Stimulated activated CD8-positive, alpha-beta memory T cell treated with anti-CD3 and anti-CD28 coated beads, Interleukin-12 subunit alpha, Interleukin-12 subunit beta, amount 100 ng/mL, for 24 hours (primary cell): ENCODE data around the gene TAS2R16.
"Not testable (repeated sequence)": the region's sequence is repeated elsewhere in the genome, so short reads cannot be mapped to it uniquely, and the experiment has no call there.

ENCODE experiments used
- DNase-seq: peaks from one replicate; pipeline ENCODE4 v3.0.0-alpha.2; 2020; ENCODE audit errors: extremely low read depth

The TAS2R16 gene

DNA sequence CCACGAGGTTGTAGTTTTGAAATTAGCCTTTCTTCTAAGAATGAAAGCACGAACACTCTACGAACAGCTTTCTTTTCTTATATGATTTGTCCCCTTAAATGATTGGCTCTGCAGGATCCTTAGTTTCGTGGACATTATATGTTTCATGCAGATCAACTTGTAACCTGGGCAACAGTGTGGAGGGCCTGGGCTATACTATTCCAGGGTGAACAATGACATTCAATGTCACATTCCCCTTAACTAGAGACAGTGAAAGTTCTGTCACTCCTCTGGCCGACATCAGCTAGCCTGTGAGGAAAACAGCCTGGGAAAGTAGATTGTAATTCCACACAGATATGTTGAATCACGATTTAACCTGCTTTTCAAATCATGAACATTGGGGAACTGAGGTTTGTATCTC, 23.4 kb downstream of the TAS2R16 start:
- no peak for DNase-seq

DNA sequence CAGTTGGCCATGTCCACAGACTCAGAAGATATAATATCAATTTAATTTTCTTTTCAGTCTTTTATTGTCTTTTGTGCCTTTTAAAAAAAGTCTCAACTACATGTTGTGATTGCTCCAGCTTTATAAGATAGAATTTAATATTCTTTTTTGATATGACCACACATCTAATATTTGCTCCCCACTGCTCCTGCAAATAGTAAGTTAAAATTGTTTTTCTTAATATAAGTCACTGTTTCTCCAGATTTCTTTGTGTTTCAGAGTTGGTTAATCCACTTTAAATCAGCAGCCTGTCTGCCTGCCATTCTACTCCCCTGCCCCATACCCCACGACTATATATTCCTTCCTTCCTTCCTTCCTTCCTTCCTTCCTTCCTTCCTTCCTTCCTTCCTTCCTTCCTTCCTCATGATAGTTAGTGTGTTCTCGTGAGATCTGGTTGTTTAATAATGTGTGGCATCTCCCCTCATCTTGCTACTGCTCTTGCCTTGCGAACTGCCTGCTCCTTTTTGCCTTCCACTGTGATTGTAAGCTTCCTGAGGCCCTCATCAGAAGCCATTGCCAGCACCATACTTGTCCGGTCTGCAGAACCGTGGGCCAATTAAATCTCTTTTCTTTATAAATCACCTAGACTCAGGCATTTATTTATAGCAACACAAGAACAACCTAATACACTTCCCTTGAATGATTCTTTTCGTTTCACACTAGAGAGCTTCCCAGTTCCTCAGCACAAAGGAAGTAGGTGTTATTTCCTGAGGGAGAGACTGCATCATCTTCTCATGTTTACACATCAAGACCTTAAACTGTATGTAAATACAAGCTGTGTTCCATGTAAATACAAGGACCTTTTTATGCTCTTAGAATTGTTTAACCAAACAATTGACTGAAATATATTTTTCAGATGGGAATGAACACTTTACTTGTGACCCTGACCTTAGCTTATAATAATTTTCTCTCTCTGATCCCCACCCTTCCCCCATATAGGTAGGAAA, 24.5 kb downstream of the TAS2R16 start:
- no peak for DNase-seq

DNA sequence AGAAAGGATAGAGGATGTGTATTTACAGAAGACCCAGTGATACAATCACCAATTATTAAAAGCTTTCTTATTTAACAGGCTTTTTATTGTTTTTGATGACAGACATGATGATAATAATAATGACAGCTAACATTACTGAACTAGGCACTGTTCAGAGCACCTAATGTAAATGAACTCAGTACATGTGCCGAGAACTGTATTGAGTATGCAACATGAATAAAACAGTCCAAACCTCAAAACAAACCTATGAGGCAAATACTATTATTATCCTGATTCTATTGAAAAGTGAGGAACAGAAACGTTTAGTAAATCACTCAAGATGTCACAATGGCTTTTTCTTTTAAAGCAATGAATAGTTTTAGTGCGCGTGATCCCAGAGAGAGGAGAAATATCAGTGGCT, 27.1 kb downstream of the TAS2R16 start:
- DNase-seq: no peak

DNA sequence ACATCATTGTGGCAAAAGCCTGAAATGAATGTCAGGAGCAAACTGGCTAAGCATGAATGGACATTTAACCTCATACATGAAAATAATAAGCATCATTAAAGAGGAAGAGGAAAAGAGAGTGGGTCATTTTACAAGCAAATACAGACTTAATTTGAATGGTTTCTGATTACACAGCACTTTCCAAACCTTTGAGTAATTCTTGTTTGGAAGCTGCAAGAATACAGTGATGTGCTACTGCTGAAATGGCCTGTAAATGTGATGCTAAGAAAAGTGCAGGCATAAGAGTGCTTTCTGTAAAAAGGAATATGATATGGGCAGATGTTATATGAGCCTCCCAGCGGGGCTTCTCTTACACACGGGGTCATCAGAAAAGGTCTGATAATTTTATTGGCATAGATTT, 30.2 kb downstream of the TAS2R16 start:
- DNase-seq: no peak

DNA sequence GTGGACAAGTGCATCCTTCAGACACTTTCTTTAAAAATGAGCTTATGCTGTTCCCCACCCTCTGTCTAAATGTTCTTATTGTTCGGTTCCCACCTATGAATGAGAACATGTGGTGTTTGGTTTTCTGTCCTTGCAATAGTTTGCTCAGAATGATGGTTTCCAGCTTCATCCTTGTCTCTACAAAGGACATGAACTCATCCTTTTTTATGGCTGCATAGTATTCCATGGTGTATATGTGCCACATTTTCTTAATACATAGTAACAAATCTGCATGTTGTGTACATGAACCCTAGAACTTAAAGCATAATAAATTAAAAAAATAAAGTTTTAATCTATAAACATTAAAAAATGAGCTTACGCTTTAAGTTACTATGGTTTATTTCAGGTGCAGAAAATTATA, 41.8 kb downstream of the TAS2R16 start:
- DNase-seq: not testable (repeated sequence)

DNA sequence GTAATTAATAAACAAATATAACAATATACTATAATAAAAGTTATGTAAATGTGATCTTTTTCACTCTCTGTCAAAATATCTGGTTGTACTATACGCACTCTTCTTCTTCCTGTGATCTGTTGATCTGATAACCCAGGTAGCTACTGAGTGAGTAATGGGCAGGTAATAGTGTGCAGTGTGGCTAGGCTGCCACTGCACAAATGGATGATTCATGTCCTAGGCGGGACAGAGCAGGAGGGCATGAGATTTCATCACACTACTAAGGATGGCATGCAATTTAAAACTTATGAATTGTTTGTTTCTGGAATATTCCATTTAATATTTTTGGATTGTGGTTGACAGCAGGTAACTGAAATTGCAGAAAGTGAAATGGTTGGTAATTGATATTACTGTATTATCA, 44.5 kb downstream of the TAS2R16 start:
- DNase-seq: no peak

DNA sequence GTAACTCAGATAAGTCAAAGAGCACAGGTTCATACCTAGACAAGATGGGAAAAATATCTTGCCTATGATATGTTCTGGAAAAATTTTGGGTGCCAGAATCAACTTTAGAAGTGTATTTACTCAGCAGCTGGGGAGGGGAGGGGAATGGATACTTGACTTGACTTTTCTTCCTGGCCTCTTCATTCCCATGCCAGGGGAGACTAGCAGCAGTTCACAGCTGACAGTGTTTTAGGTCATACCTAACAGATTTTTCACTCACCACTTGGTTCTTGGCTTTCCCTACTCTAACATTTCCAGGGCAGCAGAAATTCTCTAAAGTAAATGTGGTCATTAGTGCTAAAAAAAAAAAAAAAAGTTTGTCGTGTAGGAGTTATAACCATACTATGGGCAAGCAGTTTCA, 46.3 kb downstream of the TAS2R16 start:
- no peak for DNase-seq
